K562 (cell line): ENCODE data around the gene DCAF12.

Experiments
- CEBPB ChIP-seq: fragments of 450-650 bp; IDR thresholded peaks from 2 replicates; pipeline ENCODE4 v1.6.1; 2016; ENCODE audit warnings: missing genetic modification characterization, missing compliant biosample characterization
- FOS ChIP-seq: IDR thresholded peaks from 3 replicates; pipeline ENCODE4 v1.6.1; 2011; ENCODE audit not compliant: insufficient read length; ENCODE audit errors: extremely low read depth
- ILK ChIP-seq: fragments of 450-650 bp; IDR thresholded peaks from 2 replicates; pipeline ENCODE4 v1.6.1; 2016; ENCODE audit warnings: missing genetic modification characterization, low read depth, mild to moderate bottlenecking, missing compliant biosample characterization, moderate library complexity, borderline replicate concordance
- KLF16 ChIP-seq: IDR thresholded peaks from 2 replicates; pipeline ENCODE4 v1.6.1; 2016; ENCODE audit warnings: antibody characterized with exemption
- MAZ ChIP-seq, 2 experiments: fragments of 450-650 bp in 1 of 2; sonication (generic) in 1 of 2; formaldehyde crosslinking; IDR thresholded peaks in 1 of 2; conservative IDR thresholded peaks in 1 of 2; 2 replicates each; pipeline versions ENCODE4 v1.4.0 to v1.5.0; 2020; ENCODE audit warnings: mild to moderate bottlenecking in 1 of 2, missing genetic modification reagents in 1 of 2
- MYBL2 ChIP-seq, 2 experiments: fragments of 450-650 bp in 1 of 2; sonication (generic) in 1 of 2; formaldehyde crosslinking in 1 of 2; IDR thresholded peaks; 2 replicates each; pipeline versions ENCODE4 v1.6.1 to v1.8.1; 2017 to 2022; ENCODE audit warnings: borderline replicate concordance in 1 of 2, inconsistent platforms in 1 of 2, low read depth in 1 of 2, mild to moderate bottlenecking in 1 of 2, missing genetic modification reagents in 1 of 2, moderate library complexity in 1 of 2
- NFATC3 ChIP-seq: fragments of 450-650 bp; IDR thresholded peaks from 2 replicates; pipeline ENCODE4 v1.6.1; 2017; ENCODE audit warnings: mild to moderate bottlenecking
- ZEB2 ChIP-seq: fragments of 450-650 bp; IDR thresholded peaks from 2 replicates; pipeline ENCODE4 v1.6.1; 2016
- ZNF316 ChIP-seq: fragments of 450-650 bp; IDR thresholded peaks from 2 replicates; pipeline ENCODE4 v1.6.1; 2016
- TF ChIP-seq, protein P1 (sequence below), 3 experiments: IDR thresholded peaks in 2 of 3; conservative IDR thresholded peaks in 1 of 3; 2 replicates each; pipeline ENCODE4 v1.5.1; 2011 to 2012; ENCODE audit warnings: low read length in 3 of 3, mild to moderate bottlenecking in 3 of 3, control low read depth in 2 of 3, improper control_type of control experiment in 1 of 3, inconsistent platforms in 1 of 3, low read depth in 1 of 3, mixed read lengths in 1 of 3, moderate library complexity in 1 of 3; ENCODE audit not compliant: insufficient read depth in 2 of 3
- TF ChIP-seq, protein P2 (sequence below), 2 experiments: fragments of 450-650 bp; IDR thresholded peaks; 2 replicates each; pipeline ENCODE4 v1.6.1; 2016

DNA sequence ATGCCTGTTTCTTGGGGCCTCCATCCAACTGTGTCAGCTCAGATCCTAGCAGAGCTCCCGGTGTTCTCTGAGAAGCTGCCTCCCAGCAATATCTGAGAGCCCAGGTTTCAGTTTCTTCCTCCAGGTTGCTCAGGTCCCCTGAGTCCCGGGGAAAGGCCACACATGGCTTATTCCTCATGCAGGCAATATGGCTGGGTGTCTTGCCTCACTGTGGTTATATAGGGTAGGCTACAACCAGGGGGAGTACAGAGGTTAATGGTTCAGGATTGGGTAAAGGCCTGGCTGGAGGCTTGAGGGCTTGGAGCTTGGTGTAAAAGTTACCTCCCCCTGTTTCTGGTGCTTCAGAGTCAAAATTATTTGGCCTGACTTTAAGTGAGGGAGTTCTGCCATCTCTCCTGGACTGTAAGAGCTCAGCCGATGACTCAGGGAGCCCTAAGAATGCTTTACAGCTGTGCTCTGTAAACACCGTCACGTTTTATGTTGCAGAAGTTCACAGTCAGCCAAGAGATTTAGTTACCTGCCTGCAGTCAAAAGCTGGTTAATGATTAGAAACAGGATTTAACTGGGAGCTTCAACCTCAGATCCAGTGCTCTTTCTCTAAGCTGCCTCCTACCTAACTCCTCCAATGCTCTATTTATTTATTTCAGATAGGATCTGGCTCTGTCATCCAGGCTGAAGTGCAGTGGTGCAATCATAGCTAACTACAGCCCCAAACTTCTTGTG lies 53.5 kb downstream of the DCAF12 start:
- TF ChIP-seq NFATC3: no peak
- no peak for TF ChIP-seq CEBPB (tag)
- TF ChIP-seq ILK (tag): no peak
- TF ChIP-seq KLF16: no peak
- no peak for TF ChIP-seq FOS
- TF ChIP-seq ZNF316: no peak
- no peak for TF ChIP-seq ZEB2
- TF ChIP-seq, protein P1, sequence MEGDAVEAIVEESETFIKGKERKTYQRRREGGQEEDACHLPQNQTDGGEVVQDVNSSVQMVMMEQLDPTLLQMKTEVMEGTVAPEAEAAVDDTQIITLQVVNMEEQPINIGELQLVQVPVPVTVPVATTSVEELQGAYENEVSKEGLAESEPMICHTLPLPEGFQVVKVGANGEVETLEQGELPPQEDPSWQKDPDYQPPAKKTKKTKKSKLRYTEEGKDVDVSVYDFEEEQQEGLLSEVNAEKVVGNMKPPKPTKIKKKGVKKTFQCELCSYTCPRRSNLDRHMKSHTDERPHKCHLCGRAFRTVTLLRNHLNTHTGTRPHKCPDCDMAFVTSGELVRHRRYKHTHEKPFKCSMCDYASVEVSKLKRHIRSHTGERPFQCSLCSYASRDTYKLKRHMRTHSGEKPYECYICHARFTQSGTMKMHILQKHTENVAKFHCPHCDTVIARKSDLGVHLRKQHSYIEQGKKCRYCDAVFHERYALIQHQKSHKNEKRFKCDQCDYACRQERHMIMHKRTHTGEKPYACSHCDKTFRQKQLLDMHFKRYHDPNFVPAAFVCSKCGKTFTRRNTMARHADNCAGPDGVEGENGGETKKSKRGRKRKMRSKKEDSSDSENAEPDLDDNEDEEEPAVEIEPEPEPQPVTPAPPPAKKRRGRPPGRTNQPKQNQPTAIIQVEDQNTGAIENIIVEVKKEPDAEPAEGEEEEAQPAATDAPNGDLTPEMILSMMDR (IDR thresholded peaks at IDR 0.05 in 2 of 3, conservative IDR thresholded peaks at IDR 0.05 in 1 of 3; ENCODE audit: insufficient read depth in 2 of 3, low read depth in 1 of 3, low read length in 3 of 3): no peak
- TF ChIP-seq, protein P2, sequence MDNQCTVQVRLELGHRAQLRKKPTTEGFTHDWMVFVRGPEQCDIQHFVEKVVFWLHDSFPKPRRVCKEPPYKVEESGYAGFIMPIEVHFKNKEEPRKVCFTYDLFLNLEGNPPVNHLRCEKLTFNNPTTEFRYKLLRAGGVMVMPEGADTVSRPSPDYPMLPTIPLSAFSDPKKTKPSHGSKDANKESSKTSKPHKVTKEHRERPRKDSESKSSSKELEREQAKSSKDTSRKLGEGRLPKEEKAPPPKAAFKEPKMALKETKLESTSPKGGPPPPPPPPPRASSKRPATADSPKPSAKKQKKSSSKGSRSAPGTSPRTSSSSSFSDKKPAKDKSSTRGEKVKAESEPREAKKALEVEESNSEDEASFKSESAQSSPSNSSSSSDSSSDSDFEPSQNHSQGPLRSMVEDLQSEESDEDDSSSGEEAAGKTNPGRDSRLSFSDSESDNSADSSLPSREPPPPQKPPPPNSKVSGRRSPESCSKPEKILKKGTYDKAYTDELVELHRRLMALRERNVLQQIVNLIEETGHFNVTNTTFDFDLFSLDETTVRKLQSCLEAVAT (IDR thresholded peaks at IDR 0.05): no peak
- no peak for TF ChIP-seq MAZ (CRISPR knock-in tag; conservative IDR thresholded peaks at IDR 0.05 in 1 of 2, IDR thresholded peaks at IDR 0.05 in 1 of 2)
- TF ChIP-seq MYBL2 (IDR thresholded peaks at IDR 0.05; ENCODE audit: low read depth): no peak
- no peak for TF ChIP-seq MYBL2 (CRISPR knock-in tag; IDR thresholded peaks at IDR 0.05; ENCODE audit: borderline replicate concordance)
